ENCODE measurements around the gene NR1D1. TPM values are rescaled to one million over a fixed set of nuclear protein-coding genes. Genes with fewer than 3 reads are reported as not detected.

NR1D1 gene
- total and polyA plus RNA-seq, 2 of the 13 experiments (the other 11 are each of a cell fraction or from before 2014, with no cell fraction given): 2.1 to 2.7 TPM

DNA sequence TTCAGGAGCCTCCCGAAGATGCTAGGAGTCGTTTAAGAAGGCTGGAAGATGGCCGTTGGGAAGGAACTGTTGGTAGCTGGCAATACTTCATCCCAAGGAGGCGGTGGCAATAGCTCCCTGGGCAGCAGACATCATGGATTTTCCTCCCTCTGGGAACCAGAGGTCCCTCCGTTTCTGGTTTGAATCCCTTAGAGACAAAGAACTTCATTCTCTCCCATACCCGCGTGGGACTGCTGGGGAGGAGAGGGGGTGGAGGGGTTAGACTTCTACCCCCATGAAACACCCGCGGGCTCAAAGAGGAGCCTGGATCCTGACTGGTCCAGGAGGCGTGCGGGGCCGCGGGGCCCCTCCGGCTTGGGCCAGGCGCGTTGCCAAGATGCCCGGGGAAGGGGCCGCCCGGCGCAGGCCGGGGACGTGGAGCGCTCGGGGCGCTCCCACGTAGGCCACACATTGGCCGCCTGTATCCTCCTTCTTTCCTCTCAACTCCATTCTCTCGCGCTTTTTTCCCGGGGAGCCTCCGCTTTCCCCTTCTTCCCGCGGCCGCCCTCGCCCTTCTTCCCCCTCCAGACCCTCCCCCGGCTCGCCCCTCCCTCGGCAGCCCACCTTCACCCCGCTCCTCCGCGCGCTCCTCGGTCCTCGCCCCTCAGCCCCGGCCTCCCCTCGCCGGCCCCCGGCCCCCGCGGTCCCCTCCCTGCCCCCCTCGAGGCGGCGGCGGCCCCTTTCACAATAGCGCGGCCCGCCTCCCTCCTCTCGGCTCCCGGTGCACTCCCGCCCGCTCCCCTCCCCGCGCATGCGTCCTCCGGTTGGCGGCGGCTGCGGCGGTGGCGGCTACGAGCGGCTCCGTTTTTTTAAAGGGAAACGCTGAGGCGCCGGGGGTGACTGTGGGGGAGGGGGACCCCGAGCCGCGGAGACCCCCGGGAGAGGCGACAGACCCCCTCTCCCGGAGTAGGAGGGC lies 21.1 kb upstream of the NR1D1 start, which contains the start of gene MSL1 (continued):
- TF ChIP-seq FUBP1 (CRISPR knock-in tag; IDR thresholded peaks at IDR 0.05; ENCODE audit: borderline replicate concordance): no peak
- no peak for TF ChIP-seq ZNF737 (CRISPR knock-in tag; IDR thresholded peaks at IDR 0.05; ENCODE audit: borderline replicate concordance)
- no peak for TF ChIP-seq SOX6 (IDR thresholded peaks at IDR 0.05)
- TF ChIP-seq SOX6 (CRISPR knock-in tag; IDR thresholded peaks at IDR 0.05): peak; percentile 61
- TF ChIP-seq HNRNPLL (IDR thresholded peaks at IDR 0.05; ENCODE audit: low read depth, low read length, poor library complexity, severe bottlenecking): peak; percentile 84
- TF ChIP-seq, protein P1, sequence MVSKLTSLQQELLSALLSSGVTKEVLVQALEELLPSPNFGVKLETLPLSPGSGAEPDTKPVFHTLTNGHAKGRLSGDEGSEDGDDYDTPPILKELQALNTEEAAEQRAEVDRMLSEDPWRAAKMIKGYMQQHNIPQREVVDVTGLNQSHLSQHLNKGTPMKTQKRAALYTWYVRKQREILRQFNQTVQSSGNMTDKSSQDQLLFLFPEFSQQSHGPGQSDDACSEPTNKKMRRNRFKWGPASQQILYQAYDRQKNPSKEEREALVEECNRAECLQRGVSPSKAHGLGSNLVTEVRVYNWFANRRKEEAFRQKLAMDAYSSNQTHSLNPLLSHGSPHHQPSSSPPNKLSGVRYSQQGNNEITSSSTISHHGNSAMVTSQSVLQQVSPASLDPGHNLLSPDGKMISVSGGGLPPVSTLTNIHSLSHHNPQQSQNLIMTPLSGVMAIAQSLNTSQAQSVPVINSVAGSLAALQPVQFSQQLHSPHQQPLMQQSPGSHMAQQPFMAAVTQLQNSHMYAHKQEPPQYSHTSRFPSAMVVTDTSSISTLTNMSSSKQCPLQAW (CRISPR knock-in tag; IDR thresholded peaks at IDR 0.05): 0 out of 2 replicates have a peak, but pooled peaks have one; percentile 42
- TF ChIP-seq ZNF232 (CRISPR knock-in tag; IDR thresholded peaks at IDR 0.05; ENCODE audit: borderline replicate concordance): no peak

DNA sequence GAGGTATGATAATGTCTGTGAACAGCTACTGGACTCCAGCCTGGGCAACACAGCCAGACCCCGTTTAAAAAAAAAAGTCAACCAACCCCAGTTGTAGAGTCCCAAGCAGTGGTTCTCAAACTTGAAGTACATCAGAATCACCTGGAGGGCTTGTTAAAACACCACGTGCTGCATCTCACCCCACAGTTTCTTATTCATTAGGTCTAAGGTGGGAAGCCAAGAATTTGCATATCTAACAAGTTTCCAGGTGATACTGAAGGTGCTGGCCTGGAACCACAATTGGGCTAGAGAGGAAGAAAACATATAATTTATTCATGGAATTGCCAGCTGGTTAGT lies 14.7 kb upstream of the NR1D1 start:
- in situ Hi-C loops (cut with HindIII; ENCODE audit: extremely low pct_ligation_motif_present, low pct_unique_long_range_greater_than_20kb): no loop called here
- DNase-seq (ENCODE audit: low spot score) (no peak), FAIRE-seq (no peak), ATAC-seq (no peak)
- no TSS peak for BruUV-seq (replicated peaks)
- ChIA-PET POLR2A (interaction anchor here (0.7 to 7.3 kb wide), 12 partner anchors 8 to 1573 kb away, joined by 3 to 568 read pairs (median 12); partner anchors contain the start of genes CASC3, EIF1, MED24 and MSL1), CTCF (ENCODE audit: low intra/inter-chr PET ratio, low total read pairs) (no interaction called here)
- Histone ChIP-seq H2AFZ (ENCODE audit: low read length) (no peak overlapping the region), H3K27me3 (ENCODE audit: control insufficient read depth in 1 of 2, insufficient read depth in 2 of 2, low read length in 2 of 2) (no peaks in the 10 kb centered on the region), H3K36me3 (replicated peaks in 1 of 2; ENCODE audit: control insufficient read depth in 1 of 2, insufficient read depth in 2 of 2, low read length in 2 of 2) (no peaks in the 10 kb centered on the region), H3K27ac (ENCODE audit: extremely low read length, insufficient read depth, low read length) (peak overlapping the region; percentile 95), H3K4me2 (ENCODE audit: low read depth, low read length) (peak overlapping the region; percentile 93), H3K4me3 (replicated peaks in 1 of 3; ENCODE audit: insufficient read depth in 1 of 3, low read depth in 2 of 3, low read length in 3 of 3) (0 out of 6 replicates have a peak overlapping the region, but pooled peaks of 1 of the 3 experiments have one; percentile 67), H3K79me2 (ENCODE audit: insufficient read depth, low read length) (peaks cover 2% of the 10 kb centered on the region), H3K4me1 (ENCODE audit: insufficient read depth, low read length) (peaks cover 76% of the 10 kb centered on the region), H3K9ac (ENCODE audit: insufficient read depth, low read depth, low read length) (no peak overlapping the region), H4K20me1 (ENCODE audit: insufficient read depth, low read length) (no peaks in the 10 kb centered on the region), H3K9me3 (ENCODE audit: low read length) (no peaks in the 10 kb centered on the region)
- intact Hi-C loops (cut with micrococcal nuclease; ENCODE audit: unreplicated experiment): no loop called here
- WGBS (ENCODE audit: low lambda C conversion rate): 38% methylated on average over 2 of the region's 2 CpGs
- 0 out of 2 replicates have a peak, but pooled peaks have one; percentile 28 for TF ChIP-seq RORA (CRISPR knock-in tag; IDR thresholded peaks at IDR 0.05)
- no peak for TF ChIP-seq RELA (CRISPR knock-in tag; IDR thresholded peaks at IDR 0.05)
- TF ChIP-seq HMG20B (CRISPR knock-in tag; conservative IDR thresholded peaks at IDR 0.05): no peak
- no peak for TF ChIP-seq ZNF251 (CRISPR knock-in tag; IDR thresholded peaks at IDR 0.05)
- TF ChIP-seq ZNF446 (CRISPR knock-in tag; IDR thresholded peaks at IDR 0.05): no peak
- TF ChIP-seq ZNF34 (CRISPR knock-in tag; IDR thresholded peaks at IDR 0.05; ENCODE audit: borderline replicate concordance): no peak
- no peak for TF ChIP-seq YEATS2 (CRISPR knock-in tag; IDR thresholded peaks at IDR 0.05; ENCODE audit: borderline replicate concordance)
- TF ChIP-seq ZFYVE20 (CRISPR knock-in tag; IDR thresholded peaks at IDR 0.05; ENCODE audit: borderline replicate concordance, low read depth): no peak
- no peak for TF ChIP-seq ZNF563 (CRISPR knock-in tag; IDR thresholded peaks at IDR 0.05)
- TF ChIP-seq FLYWCH1 (CRISPR knock-in tag; IDR thresholded peaks at IDR 0.05): no peak
- no peak for TF ChIP-seq ZSCAN29 (CRISPR knock-in tag; conservative IDR thresholded peaks at IDR 0.05)
- no peak for TF ChIP-seq ZNF761 (CRISPR knock-in tag; conservative IDR thresholded peaks at IDR 0.05)
